Measurements from ENCODE around the gene CAMK2A.

- TF ChIP-seq POLR2A (IDR thresholded peaks at IDR 0.05) (no peak), CTCF (IDR thresholded peaks at IDR 0.05) (no peak)
These were observed 114.5 kb downstream of the CAMK2A start for GRCh38 chr5:150175076-150175475.

All from testis (tissue), 2 donors.